Astrocyte (in vitro differentiated cells and primary cell): ENCODE data around the gene CSNK1D. TPM values are rescaled to one million over a fixed set of nuclear protein-coding genes. Genes with fewer than 3 reads are reported as not detected.
"Not testable (repeated sequence)": the region's sequence is repeated elsewhere in the genome, so short reads cannot be mapped to it uniquely, and the experiment has no call there.

ENCODE experiments used
- DNase-seq: peaks from one replicate; pipeline ENCODE4 v3.0.0-alpha.2; 2010; ENCODE audit warnings: low read depth
- FAIRE-seq: peaks from 2 replicates; lab custom pipeline; 2011; peaks lifted over from hg19 to GRCh38; lab: Jason Lieb, UNC
- H2AFZ ChIP-seq: 2 replicates; pipeline ENCODE4 v1.6.0; 2012; ENCODE audit warnings: low read depth, low read length, inconsistent platforms
- H3K27ac ChIP-seq: 2 replicates; pipeline ENCODE4 v1.5.1; 2011; ENCODE audit warnings: low read depth, low read length, inconsistent platforms
- H3K27me3 ChIP-seq: 2 replicates; pipeline ENCODE4 v1.6.0; 2011; ENCODE audit warnings: low read length, inconsistent platforms; ENCODE audit not compliant: insufficient read depth
- H3K36me3 ChIP-seq: 2 replicates; pipeline ENCODE4 v1.5.1; 2011; ENCODE audit warnings: low read length, inconsistent platforms; ENCODE audit not compliant: insufficient read depth
- H3K4me1 ChIP-seq: 2 replicates; pipeline ENCODE4 v1.5.1; 2011; ENCODE audit warnings: low read length, inconsistent platforms; ENCODE audit not compliant: insufficient read depth
- H3K4me2 ChIP-seq: 2 replicates; pipeline ENCODE4 v1.6.0; 2012; ENCODE audit warnings: low read length, inconsistent platforms
- H3K4me3 ChIP-seq: 2 replicates; pipeline ENCODE4 v1.5.1; 2011; ENCODE audit warnings: low read depth, mild to moderate bottlenecking, low read length, inconsistent platforms; ENCODE audit not compliant: insufficient read depth
- H3K79me2 ChIP-seq: 2 replicates; pipeline ENCODE4 v1.6.0; 2012; ENCODE audit warnings: mild to moderate bottlenecking, low read length, inconsistent platforms; ENCODE audit not compliant: insufficient read depth
- H3K9ac ChIP-seq: 2 replicates; pipeline ENCODE4 v1.6.0; 2012; ENCODE audit warnings: mild to moderate bottlenecking, low read length, inconsistent platforms
- H3K9me3 ChIP-seq: 2 replicates; pipeline ENCODE4 v1.5.1; 2012; ENCODE audit warnings: low read depth, mild to moderate bottlenecking, low read length, inconsistent platforms; ENCODE audit not compliant: insufficient read depth
- H4K20me1 ChIP-seq: 2 replicates; pipeline ENCODE4 v1.6.0; 2012; ENCODE audit warnings: low read length, inconsistent platforms; ENCODE audit not compliant: insufficient read depth
- H3K27ac Mint-ChIP-seq: one replicate; pipeline ENCODE4 v1.8.0; 2021; ENCODE audit warnings: mild to moderate bottlenecking, mixed read lengths; ENCODE audit not compliant: unreplicated experiment
- H3K27me3 Mint-ChIP-seq: one replicate; pipeline ENCODE4 v1.8.0; 2021; ENCODE audit warnings: low read depth, mixed read lengths; ENCODE audit not compliant: unreplicated experiment
- H3K36me3 Mint-ChIP-seq: one replicate; pipeline ENCODE4 v1.8.0; 2021; ENCODE audit warnings: low read depth, mixed read lengths; ENCODE audit not compliant: unreplicated experiment
- H3K4me1 Mint-ChIP-seq: one replicate; pipeline ENCODE4 v1.8.0; 2021; ENCODE audit warnings: low read depth, mixed read lengths; ENCODE audit not compliant: unreplicated experiment
- H3K4me3 Mint-ChIP-seq: one replicate; pipeline ENCODE4 v1.8.0; 2021; ENCODE audit warnings: mild to moderate bottlenecking, moderate library complexity, mixed read lengths; ENCODE audit not compliant: unreplicated experiment
- H3K9me3 Mint-ChIP-seq: one replicate; pipeline ENCODE4 v1.8.0; 2021; ENCODE audit warnings: mild to moderate bottlenecking, mixed read lengths; ENCODE audit not compliant: unreplicated experiment
- CTCF ChIP-seq: IDR thresholded peaks from 2 replicates; pipeline ENCODE4 v1.5.1; 2011; ENCODE audit warnings: low read depth, mild to moderate bottlenecking, inconsistent platforms, low read length, moderate library complexity; ENCODE audit not compliant: insufficient read depth
- EZH2 ChIP-seq: IDR thresholded peaks from 2 replicates; pipeline ENCODE4 v1.6.1; 2012; ENCODE audit warnings: mild to moderate bottlenecking, low read length, inconsistent platforms; ENCODE audit not compliant: insufficient read depth
- total RNA-seq: library from RNA; stranded (reverse); gene quantifications from 2 replicates; pipeline ENCODE4 v1.2.1, GENCODE V29; 2021

CSNK1D gene
- total RNA-seq, 1 donor from 2014 or later: 153 TPM

GRCh38 chr17:82213251-82214011, 60.1 kb downstream of the CSNK1D start:
- no peaks in the 10 kb centered on the region for H3K27me3 Mint-ChIP-seq
- H3K27ac Mint-ChIP-seq: peak overlapping the region; percentile 47
- H3K79me2 ChIP-seq: peaks cover 12% of the 10 kb centered on the region
- FAIRE-seq (no peak), DNase-seq (peak; percentile 72)
- peak overlapping the region; percentile 67 for H2AFZ ChIP-seq
- peaks cover 45% of the 10 kb centered on the region for H3K4me1 ChIP-seq
- H3K4me1 Mint-ChIP-seq: peaks cover 13% of the 10 kb centered on the region
- H3K4me2 ChIP-seq: peak overlapping the region; percentile 91
- H3K27ac ChIP-seq: peak overlapping the region; percentile 81
- H3K36me3 ChIP-seq: no peaks in the 10 kb centered on the region
- peak overlapping the region; percentile 69 for H3K4me3 ChIP-seq
- no peak for TF ChIP-seq EZH2
- TF ChIP-seq CTCF: no peak
- no peaks in the 10 kb centered on the region for H4K20me1 ChIP-seq
- peak overlapping the region; percentile 84 for H3K4me3 Mint-ChIP-seq
- H3K9me3 ChIP-seq: no peaks in the 10 kb centered on the region
- H3K36me3 Mint-ChIP-seq: no peaks in the 10 kb centered on the region
- no peaks in the 10 kb centered on the region for H3K9me3 Mint-ChIP-seq
- peak overlapping the region; percentile 85 for H3K9ac ChIP-seq
- H3K27me3 ChIP-seq: no peaks in the 10 kb centered on the region

GRCh38 chr17:82212331-82213250, 60.9 kb downstream of the CSNK1D start, which contains the start of gene CCDC57:
Gene CCDC57, minus strand, starts transcription at chr17:82212842. Its CDS starts 10,898 bp downstream, at chr17:82201944.
- Mint-ChIP-seq H3K36me3 (no peaks in the 10 kb centered on the region), H3K4me1 (peaks cover 11% of the 10 kb centered on the region), H3K27ac (peak within 1 kb of the TSS; percentile 47), H3K27me3 (no peaks in the 10 kb centered on the region), H3K9me3 (no peaks in the 10 kb centered on the region), H3K4me3 (peak within 1 kb of the TSS; percentile 85)
- no peaks in the 10 kb centered on the region for H4K20me1 ChIP-seq
- H3K9me3 ChIP-seq: no peaks in the 10 kb centered on the region
- H3K36me3 ChIP-seq: peaks cover under 1% of the 10 kb centered on the region
- peaks cover 12% of the 10 kb centered on the region for H3K79me2 ChIP-seq
- FAIRE-seq: no peak
- H3K4me1 ChIP-seq: peaks cover 37% of the 10 kb centered on the region
- peak within 1 kb of the TSS; percentile 67 for H2AFZ ChIP-seq
- H3K4me2 ChIP-seq: peak within 1 kb of the TSS; percentile 91
- H3K9ac ChIP-seq: peak within 1 kb of the TSS; percentile 85
- H3K4me3 ChIP-seq: peak within 1 kb of the TSS; percentile 69
- no peaks in the 10 kb centered on the region for H3K27me3 ChIP-seq
- no peak for DNase-seq
- TF ChIP-seq CTCF: no peak
- TF ChIP-seq EZH2: no peak
- H3K27ac ChIP-seq: peak within 1 kb of the TSS; percentile 81

- not testable (repeated sequence) for H2AFZ ChIP-seq, H3K27me3 ChIP-seq, H3K36me3 Mint-ChIP-seq, H3K4me3 ChIP-seq, H4K20me1 ChIP-seq, H3K4me3 Mint-ChIP-seq, H3K9ac ChIP-seq, DNase-seq, H3K27me3 Mint-ChIP-seq, FAIRE-seq, H3K27ac ChIP-seq, H3K9me3 ChIP-seq, H3K36me3 ChIP-seq, H3K9me3 Mint-ChIP-seq, H3K4me2 ChIP-seq, H3K27ac Mint-ChIP-seq
- H3K4me1 Mint-ChIP-seq: peaks cover 12% of the 10 kb centered on the region
- Histone ChIP-seq H3K4me1 (peaks cover 22% of the 10 kb centered on the region), H3K79me2 (peaks cover 12% of the 10 kb centered on the region)
Observed at GRCh38 chr17:82210655-82211054, 62.8 kb downstream of the CSNK1D start.
